Activated CD4-positive, alpha-beta T cell treated with anti-CD3 and anti-CD28 coated beads for 1 hour (primary cell): ENCODE measurements around the gene AP3B1.

ENCODE experiments used
- DNase-seq: peaks from one replicate; pipeline ENCODE4 v3.0.0-alpha.2; 2020

Gene AP3B1

GRCh38 chr5:78294248-78295034 is at the start of gene AP3B1:
TSS of gene AP3B1 (minus strand) at chr5:78294698. CDS start at chr5:78294579, 119 bp downstream.
- peak; percentile 97 for DNase-seq

- DNase-seq = no peak
Measured at GRCh38 chr5:78341440-78341839, 46.9 kb upstream of the AP3B1 start.

GRCh38 chr5:78339617-78340436 is 45.3 kb upstream of the AP3B1 start:
- DNase-seq = no peak

GRCh38 chr5:78336698-78337097 is 42.2 kb upstream of the AP3B1 start:
- DNase-seq = no peak

- no peak for DNase-seq
Measured at GRCh38 chr5:78335976-78336375, 41.5 kb upstream of the AP3B1 start.

- DNase-seq = no peak
Measured at GRCh38 chr5:78334811-78335210, 40.3 kb upstream of the AP3B1 start.

- DNase-seq = no peak
Measured at GRCh38 chr5:78331523-78332080, 37.1 kb upstream of the AP3B1 start.

- DNase-seq = no peak
Measured at GRCh38 chr5:78328585-78329173, 34.2 kb upstream of the AP3B1 start.

GRCh38 chr5:78327761-78328510 is 33.4 kb upstream of the AP3B1 start:
- no peak for DNase-seq

- no peak for DNase-seq
Measured at GRCh38 chr5:78326930-78327329, 32.4 kb upstream of the AP3B1 start.

- DNase-seq = no peak
Measured at GRCh38 chr5:78323241-78323640, 28.7 kb upstream of the AP3B1 start.

GRCh38 chr5:78320401-78320800 is 25.9 kb upstream of the AP3B1 start:
- DNase-seq = no peak

- DNase-seq = no peak
Measured at GRCh38 chr5:78318337-78318736, 23.8 kb upstream of the AP3B1 start.

- no peak for DNase-seq
Measured at GRCh38 chr5:78317515-78317914, 23.0 kb upstream of the AP3B1 start.

- no peak for DNase-seq
Measured at GRCh38 chr5:78308703-78309102, 14.2 kb upstream of the AP3B1 start.

GRCh38 chr5:78300464-78301045 is 6.1 kb upstream of the AP3B1 start:
- DNase-seq = no peak

GRCh38 chr5:78295035-78295961 is 800 bp upstream of the AP3B1 start:
- peak; percentile 31 for DNase-seq

- DNase-seq = no peak
Measured at GRCh38 chr5:78293851-78294247, 649 bp downstream of the AP3B1 start.

- no peak for DNase-seq
Measured at GRCh38 chr5:78291687-78292086, 2.8 kb downstream of the AP3B1 start.

- DNase-seq = no peak
Measured at GRCh38 chr5:78289911-78290310, 4.6 kb downstream of the AP3B1 start.

GRCh38 chr5:78288246-78288645 is 6.3 kb downstream of the AP3B1 start:
- DNase-seq = no peak
